ENCODE results near the gene FKBP3. TPM values are rescaled to one million over a fixed set of nuclear protein-coding genes. Genes with fewer than 3 reads are reported as not detected.
A peak's percentile ranks its signal among the peaks of the same experiment; 100 is the strongest.
"Not testable (repeated sequence)": the region's sequence is repeated elsewhere in the genome, so short reads cannot be mapped to it uniquely, and the experiment has no call there.

The FKBP3 gene
- total RNA-seq, 1 donor: 17.7 TPM

- Histone ChIP-seq H3K36me3 (ENCODE audit: insufficient read depth, low read length) (no peaks in the 10 kb centered on the region), H3K79me2 (ENCODE audit: insufficient read depth, low read length) (peaks cover 46% of the 10 kb centered on the region), H3K9me3 (ENCODE audit: low read depth, low read length) (no peaks in the 10 kb centered on the region), H4K20me1 (ENCODE audit: insufficient read depth, low read length) (peaks cover 41% of the 10 kb centered on the region), H3K4me1 (ENCODE audit: insufficient read depth, low read length) (peaks cover 20% of the 10 kb centered on the region), H2AFZ (ENCODE audit: low read length) (peak overlapping the region; percentile 99), H3K27me3 (ENCODE audit: insufficient read depth, low read length) (no peaks in the 10 kb centered on the region), H3K4me3 (ENCODE audit: insufficient read depth, low read length) (peak overlapping the region; percentile 80), H3K27ac (ENCODE audit: low read depth, low read length) (peak overlapping the region; percentile 56), H3K4me2 (ENCODE audit: insufficient read depth, low read length) (peak overlapping the region; percentile 99)
- DNase-seq (ENCODE audit: insufficient read length, low spot score, missing footprints): no peak
- TF ChIP-seq, protein P1, sequence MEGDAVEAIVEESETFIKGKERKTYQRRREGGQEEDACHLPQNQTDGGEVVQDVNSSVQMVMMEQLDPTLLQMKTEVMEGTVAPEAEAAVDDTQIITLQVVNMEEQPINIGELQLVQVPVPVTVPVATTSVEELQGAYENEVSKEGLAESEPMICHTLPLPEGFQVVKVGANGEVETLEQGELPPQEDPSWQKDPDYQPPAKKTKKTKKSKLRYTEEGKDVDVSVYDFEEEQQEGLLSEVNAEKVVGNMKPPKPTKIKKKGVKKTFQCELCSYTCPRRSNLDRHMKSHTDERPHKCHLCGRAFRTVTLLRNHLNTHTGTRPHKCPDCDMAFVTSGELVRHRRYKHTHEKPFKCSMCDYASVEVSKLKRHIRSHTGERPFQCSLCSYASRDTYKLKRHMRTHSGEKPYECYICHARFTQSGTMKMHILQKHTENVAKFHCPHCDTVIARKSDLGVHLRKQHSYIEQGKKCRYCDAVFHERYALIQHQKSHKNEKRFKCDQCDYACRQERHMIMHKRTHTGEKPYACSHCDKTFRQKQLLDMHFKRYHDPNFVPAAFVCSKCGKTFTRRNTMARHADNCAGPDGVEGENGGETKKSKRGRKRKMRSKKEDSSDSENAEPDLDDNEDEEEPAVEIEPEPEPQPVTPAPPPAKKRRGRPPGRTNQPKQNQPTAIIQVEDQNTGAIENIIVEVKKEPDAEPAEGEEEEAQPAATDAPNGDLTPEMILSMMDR (IDR thresholded peaks at IDR 0.05; ENCODE audit: extremely low read depth, low read depth, low read length): no peak
These were observed 50.7 kb downstream of the FKBP3 start for GRCh38 chr14:45083617-45083975.

- Histone ChIP-seq H3K36me3 (ENCODE audit: insufficient read depth, low read length) (no peaks in the 10 kb centered on the region), H2AFZ (ENCODE audit: low read length) (no peak overlapping the region), H3K27ac (ENCODE audit: low read depth, low read length) (no peak overlapping the region), H4K20me1 (ENCODE audit: insufficient read depth, low read length) (peaks cover 31% of the 10 kb centered on the region), H3K4me3 (ENCODE audit: insufficient read depth, low read length) (no peak overlapping the region), H3K9me3 (ENCODE audit: low read depth, low read length) (no peaks in the 10 kb centered on the region), H3K79me2 (ENCODE audit: insufficient read depth, low read length) (peaks cover 35% of the 10 kb centered on the region), H3K4me1 (ENCODE audit: insufficient read depth, low read length) (peaks cover 20% of the 10 kb centered on the region), H3K4me2 (ENCODE audit: insufficient read depth, low read length) (no peak overlapping the region), H3K27me3 (ENCODE audit: insufficient read depth, low read length) (no peaks in the 10 kb centered on the region)
- DNase-seq (ENCODE audit: insufficient read length, low spot score, missing footprints): no peak
- TF ChIP-seq, protein P1 (IDR thresholded peaks at IDR 0.05; ENCODE audit: extremely low read depth, low read depth, low read length): no peak
These were observed 51.9 kb downstream of the FKBP3 start for GRCh38 chr14:45082420-45082819.

DNA sequence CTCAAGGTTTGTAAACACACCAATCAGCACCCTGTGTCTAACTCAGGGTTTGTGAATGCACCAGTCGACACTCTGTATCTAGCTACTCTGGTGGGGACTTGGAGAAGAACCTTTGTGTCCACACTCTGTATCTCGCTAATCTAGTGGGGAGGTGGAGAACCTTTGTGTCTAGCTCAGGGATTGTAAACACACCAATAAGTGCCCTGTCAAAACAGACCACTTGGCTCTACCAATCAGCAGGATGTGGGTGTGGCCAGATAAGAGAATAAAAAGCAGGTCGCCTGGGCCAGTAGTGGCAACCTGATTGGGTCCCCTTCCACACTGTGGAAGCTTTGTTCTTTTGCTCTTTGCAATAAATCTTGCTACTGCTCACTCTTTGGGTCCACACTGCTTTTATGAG lies 53.2 kb downstream of the FKBP3 start:
- peaks cover 17% of the 10 kb centered on the region for H4K20me1 ChIP-seq (ENCODE audit: insufficient read depth, low read length)
- H3K27ac ChIP-seq (ENCODE audit: low read depth, low read length); H2AFZ ChIP-seq (ENCODE audit: low read length); DNase-seq (ENCODE audit: insufficient read length, low spot score, missing footprints); H3K27me3 ChIP-seq (ENCODE audit: insufficient read depth, low read length); H3K36me3 ChIP-seq (ENCODE audit: insufficient read depth, low read length); H3K4me2 ChIP-seq (ENCODE audit: insufficient read depth, low read length); H3K4me3 ChIP-seq (ENCODE audit: insufficient read depth, low read length); H3K9me3 ChIP-seq (ENCODE audit: low read depth, low read length): not testable (repeated sequence)
- peaks cover 22% of the 10 kb centered on the region for H3K79me2 ChIP-seq (ENCODE audit: insufficient read depth, low read length)
- H3K4me1 ChIP-seq (ENCODE audit: insufficient read depth, low read length): peaks cover 15% of the 10 kb centered on the region

- DNase-seq (ENCODE audit: insufficient read length, low spot score, missing footprints); H3K27ac ChIP-seq (ENCODE audit: low read depth, low read length); H2AFZ ChIP-seq (ENCODE audit: low read length); H3K27me3 ChIP-seq (ENCODE audit: insufficient read depth, low read length); H3K4me1 ChIP-seq (ENCODE audit: insufficient read depth, low read length); H3K36me3 ChIP-seq (ENCODE audit: insufficient read depth, low read length); H3K4me3 ChIP-seq (ENCODE audit: insufficient read depth, low read length); H3K4me2 ChIP-seq (ENCODE audit: insufficient read depth, low read length); H3K9me3 ChIP-seq (ENCODE audit: low read depth, low read length): not testable (repeated sequence)
- peaks cover 16% of the 10 kb centered on the region for H3K79me2 ChIP-seq (ENCODE audit: insufficient read depth, low read length)
- peaks cover 12% of the 10 kb centered on the region for H4K20me1 ChIP-seq (ENCODE audit: insufficient read depth, low read length)
These were observed 53.8 kb downstream of the FKBP3 start for GRCh38 chr14:45080416-45080968.

GRCh38 chr14:45078323-45078722 lies 56.0 kb downstream of the FKBP3 start:
- TF ChIP-seq, protein P1 (IDR thresholded peaks at IDR 0.05; ENCODE audit: extremely low read depth, low read depth, low read length): no peak
- no peak overlapping the region for H3K4me2 ChIP-seq (ENCODE audit: insufficient read depth, low read length)
- no peaks in the 10 kb centered on the region for H3K9me3 ChIP-seq (ENCODE audit: low read depth, low read length)
- no peaks in the 10 kb centered on the region for H3K27me3 ChIP-seq (ENCODE audit: insufficient read depth, low read length)
- no peaks in the 10 kb centered on the region for H3K36me3 ChIP-seq (ENCODE audit: insufficient read depth, low read length)
- no peak overlapping the region for H3K4me3 ChIP-seq (ENCODE audit: insufficient read depth, low read length)
- H3K79me2 ChIP-seq (ENCODE audit: insufficient read depth, low read length): no peaks in the 10 kb centered on the region
- H3K27ac ChIP-seq (ENCODE audit: low read depth, low read length): no peak overlapping the region
- no peak for DNase-seq (ENCODE audit: insufficient read length, low spot score, missing footprints)
- no peak overlapping the region for H2AFZ ChIP-seq (ENCODE audit: low read length)
- peaks cover 2% of the 10 kb centered on the region for H3K4me1 ChIP-seq (ENCODE audit: insufficient read depth, low read length)
- no peaks in the 10 kb centered on the region for H4K20me1 ChIP-seq (ENCODE audit: insufficient read depth, low read length)
